B cell (primary cell): ENCODE results near the gene C12orf75.

ENCODE experiments used
- CTCF ChIP-seq: fragments of 200-600 bp; IDR thresholded peaks from one replicate; pipeline ENCODE4 v1.8.0; 2022; ENCODE audit warnings: antibody characterized with exemption, mild to moderate bottlenecking
- EZH2 ChIP-seq: IDR thresholded peaks from 2 replicates; pipeline ENCODE4 v1.6.1; 2012; ENCODE audit warnings: borderline replicate concordance, low read depth, mild to moderate bottlenecking, moderate library complexity, low read length; ENCODE audit not compliant: insufficient read depth, poor library complexity, severe bottlenecking

- TF ChIP-seq CTCF (no peak), EZH2 (no peak)
These were observed 43.1 kb upstream of the C12orf75 start for GRCh38 chr12:105287408-105287807.
